ENCODE results near the gene TMEM132E. TPM values are rescaled to one million over a fixed set of nuclear protein-coding genes. Genes with fewer than 3 reads are reported as not detected.

TMEM132E gene
- total and polyA plus RNA-seq, 2 of the 4 experiments (the other 2 are of a cell fraction), result not detected

DNA sequence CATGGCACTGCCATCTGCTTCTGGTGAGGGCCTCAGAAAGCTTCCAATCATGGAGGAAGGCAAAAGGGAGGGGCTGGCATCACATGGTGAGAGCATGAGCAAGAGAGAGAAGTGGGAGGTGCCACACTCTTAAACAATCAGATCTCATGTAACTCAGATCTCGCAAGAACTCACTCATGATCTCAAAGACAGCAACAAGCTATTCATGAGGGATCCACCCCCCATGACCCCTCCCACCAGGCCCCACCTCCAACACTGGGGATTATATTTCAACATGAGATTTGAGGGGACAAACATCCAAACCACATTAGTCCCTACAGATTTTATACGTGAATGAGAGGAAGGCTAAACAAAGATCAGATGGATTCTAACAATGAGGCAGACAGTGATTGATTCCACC, 8.9 kb upstream of the TMEM132E start:
- no peaks in the 10 kb centered on the region for H3K79me1 ChIP-seq (ENCODE audit: low read depth in 1 of 2, low read length in 2 of 2)
- H2AK5ac ChIP-seq (ENCODE audit: low read depth, low read length), result no peak overlapping the region
- H3K9ac ChIP-seq (ENCODE audit: low read depth, low read length), result no peak overlapping the region
- no peaks in the 10 kb centered on the region for H3K4me1 ChIP-seq (ENCODE audit: control insufficient read depth, insufficient read depth, low read length)
- H2AFZ ChIP-seq (replicated peaks; ENCODE audit: low read length, poor library complexity), result no peak overlapping the region
- ATAC-seq (ENCODE audit: low read depth) (no peak), DNase-seq (no peak)
- no peak overlapping the region for H3K56ac ChIP-seq (ENCODE audit: extremely low read depth, insufficient read depth, low read length)
- no CpG with 5 or more reads among the region's 2 CpGs for WGBS, 2 experiments (ENCODE audit: extremely low coverage in 2 of 2, insufficient read length in 1 of 2)
- no peak overlapping the region for H3K4ac ChIP-seq (ENCODE audit: low read depth, low read length)
- H4K5ac ChIP-seq (ENCODE audit: low read depth, low read length), result no peak overlapping the region
- no peaks in the 10 kb centered on the region for H3K9me3 ChIP-seq (ENCODE audit: control insufficient read depth, insufficient read depth, low read length)
- in situ Hi-C loops (cut with MboI; ENCODE audit: low sequenced_read_pairs) (no loop called here), dilution Hi-C loops (cut with HindIII; ENCODE audit: low sequenced_read_pairs, unreplicated experiment) (no loop called here), intact Hi-C loops (cut with micrococcal nuclease) (no loop called here)
- H2BK120ac ChIP-seq (ENCODE audit: low read depth, low read length), result no peak overlapping the region
- H3K18ac ChIP-seq (ENCODE audit: low read depth, low read length), result no peak overlapping the region
- no peak overlapping the region for H3K4me3 ChIP-seq (ENCODE audit: insufficient read depth, low read depth, low read length)
- ChIA-PET CTCF (no interaction called here), POLR2A (ENCODE audit: unreplicated experiment) (no interaction called here)
- TF ChIP-seq, protein P1, sequence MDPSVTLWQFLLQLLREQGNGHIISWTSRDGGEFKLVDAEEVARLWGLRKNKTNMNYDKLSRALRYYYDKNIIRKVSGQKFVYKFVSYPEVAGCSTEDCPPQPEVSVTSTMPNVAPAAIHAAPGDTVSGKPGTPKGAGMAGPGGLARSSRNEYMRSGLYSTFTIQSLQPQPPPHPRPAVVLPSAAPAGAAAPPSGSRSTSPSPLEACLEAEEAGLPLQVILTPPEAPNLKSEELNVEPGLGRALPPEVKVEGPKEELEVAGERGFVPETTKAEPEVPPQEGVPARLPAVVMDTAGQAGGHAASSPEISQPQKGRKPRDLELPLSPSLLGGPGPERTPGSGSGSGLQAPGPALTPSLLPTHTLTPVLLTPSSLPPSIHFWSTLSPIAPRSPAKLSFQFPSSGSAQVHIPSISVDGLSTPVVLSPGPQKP (IDR thresholded peaks at IDR 0.05; ENCODE audit: borderline replicate concordance, low read depth, low read length), result no peak
- TF ChIP-seq MAZ (IDR thresholded peaks at IDR 0.05; ENCODE audit: borderline replicate concordance, low read depth, low read length) (no peak), CHD1 (IDR thresholded peaks at IDR 0.05; ENCODE audit: low read depth, low read length) (no peak), BHLHE40 (IDR thresholded peaks at IDR 0.05; ENCODE audit: low read depth, low read length) (no peak), FOS (IDR thresholded peaks at IDR 0.05; ENCODE audit: low read depth, low read length) (no peak), RAD21 (IDR thresholded peaks at IDR 0.05; ENCODE audit: low read length) (no peak), RFX5 (IDR thresholded peaks at IDR 0.05; ENCODE audit: low read depth, low read length) (no peak), RCOR1 (IDR thresholded peaks at IDR 0.05; ENCODE audit: insufficient replicate concordance, low read length) (no peak), USF2 (IDR thresholded peaks at IDR 0.05; ENCODE audit: low read depth, low read length) (no peak), MXI1 (IDR thresholded peaks at IDR 0.05; ENCODE audit: borderline replicate concordance, low read depth, low read length) (no peak), POLR2A (IDR thresholded peaks at IDR 0.05; ENCODE audit: low read depth, low read length) (no peak), SMC3 (IDR thresholded peaks at IDR 0.05; ENCODE audit: low read depth, low read length) (no peak), CEBPB (IDR thresholded peaks at IDR 0.05; ENCODE audit: low read depth, low read length) (no peak)
- TF ChIP-seq, protein P2, sequence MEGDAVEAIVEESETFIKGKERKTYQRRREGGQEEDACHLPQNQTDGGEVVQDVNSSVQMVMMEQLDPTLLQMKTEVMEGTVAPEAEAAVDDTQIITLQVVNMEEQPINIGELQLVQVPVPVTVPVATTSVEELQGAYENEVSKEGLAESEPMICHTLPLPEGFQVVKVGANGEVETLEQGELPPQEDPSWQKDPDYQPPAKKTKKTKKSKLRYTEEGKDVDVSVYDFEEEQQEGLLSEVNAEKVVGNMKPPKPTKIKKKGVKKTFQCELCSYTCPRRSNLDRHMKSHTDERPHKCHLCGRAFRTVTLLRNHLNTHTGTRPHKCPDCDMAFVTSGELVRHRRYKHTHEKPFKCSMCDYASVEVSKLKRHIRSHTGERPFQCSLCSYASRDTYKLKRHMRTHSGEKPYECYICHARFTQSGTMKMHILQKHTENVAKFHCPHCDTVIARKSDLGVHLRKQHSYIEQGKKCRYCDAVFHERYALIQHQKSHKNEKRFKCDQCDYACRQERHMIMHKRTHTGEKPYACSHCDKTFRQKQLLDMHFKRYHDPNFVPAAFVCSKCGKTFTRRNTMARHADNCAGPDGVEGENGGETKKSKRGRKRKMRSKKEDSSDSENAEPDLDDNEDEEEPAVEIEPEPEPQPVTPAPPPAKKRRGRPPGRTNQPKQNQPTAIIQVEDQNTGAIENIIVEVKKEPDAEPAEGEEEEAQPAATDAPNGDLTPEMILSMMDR (conservative IDR thresholded peaks at IDR 0.05; ENCODE audit: low read depth, low read length), result no peak
- peaks cover 2% of the 10 kb centered on the region; the same call in 1 of the 2 replicates for H3K27me3 ChIP-seq (ENCODE audit: control insufficient read depth, insufficient read depth, low read length)
- no peak overlapping the region for H3K27ac ChIP-seq (ENCODE audit: insufficient read depth, low read length)
- no peaks in the 10 kb centered on the region for H3K36me3 ChIP-seq (ENCODE audit: control insufficient read depth, insufficient read depth, low read length)
- no peak overlapping the region for H2BK5ac ChIP-seq (ENCODE audit: low read depth, low read length, poor library complexity, severe bottlenecking)
- no peak overlapping the region for H4K91ac ChIP-seq (ENCODE audit: insufficient read depth, low read depth, low read length)
- no peak overlapping the region for H3K14ac ChIP-seq (replicated peaks; ENCODE audit: low read depth, low read length)
- no peak overlapping the region for H3K4me2 ChIP-seq (ENCODE audit: low read depth, low read length)
- H2BK15ac ChIP-seq (ENCODE audit: low read depth, low read length), result no peak overlapping the region
- H4K8ac ChIP-seq (ENCODE audit: low read depth in 2 of 2, low read length in 2 of 2), result no peak overlapping the region
- no TSS peak for BruUV-seq (replicated peaks)
- no peaks in the 10 kb centered on the region for H3K9me1 ChIP-seq (ENCODE audit: insufficient read depth, low read length)
- H2BK20ac ChIP-seq (ENCODE audit: low read depth, low read length), result no peak overlapping the region
- no peak overlapping the region for H3K23ac ChIP-seq (ENCODE audit: low read depth, low read length)
- no peaks in the 10 kb centered on the region for H4K20me1 ChIP-seq (ENCODE audit: insufficient read depth, low read length)
- no peak overlapping the region for H2AK9ac ChIP-seq (replicated peaks; ENCODE audit: low read depth, low read length, poor library complexity)

Data from IMR-90 (cell line).